ENCODE results near the gene NCOR2. TPM values are rescaled to one million over a fixed set of nuclear protein-coding genes. Genes with fewer than 3 reads are reported as not detected.

Gene NCOR2
- total RNA-seq, 1 donor from 2014 or later = 134 TPM

- H3K4me1 ChIP-seq = peaks cover 0 to 6% of the 10 kb centered on the region in 2 donors
- H3K9me3 ChIP-seq = no peaks in the 10 kb centered on the region
- intact Hi-C loops (cut with DNase I) = no loop called here
- no peak for DNase-seq (ENCODE audit: low spot score in 2 of 2)
- H3K4me3 ChIP-seq = no peak overlapping the region
- H3K27me3 ChIP-seq = no peaks in the 10 kb centered on the region
- no peak overlapping the region for H3K27ac ChIP-seq
- H3K36me3 ChIP-seq = no peaks in the 10 kb centered on the region
- no peak for TF ChIP-seq CTCF (IDR thresholded peaks at IDR 0.05)
These were observed 16.4 kb upstream of the NCOR2 start for GRCh38 chr12:124583854-124584253.

DNA sequence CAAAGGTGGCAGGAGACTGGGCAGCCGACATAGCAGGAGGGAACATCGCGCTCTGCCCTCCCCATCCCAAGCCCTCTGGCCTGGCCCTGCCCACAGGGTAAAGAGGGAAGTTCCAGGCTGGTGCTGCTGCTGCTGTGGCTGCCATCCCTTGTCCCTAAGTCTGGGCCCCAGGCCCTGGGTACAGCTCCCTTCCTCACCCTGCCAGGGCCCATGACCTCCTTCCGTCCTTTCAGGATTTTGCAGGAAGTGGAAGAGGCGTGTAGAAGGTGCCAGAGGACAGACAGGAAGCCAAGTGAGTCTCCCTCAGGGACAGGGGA lies 14.7 kb upstream of the NCOR2 start:
- intact Hi-C loops (cut with DNase I) = no loop called here
- TF ChIP-seq CTCF (IDR thresholded peaks at IDR 0.05) = no peak
- DNase-seq (ENCODE audit: low spot score in 2 of 2) = no peak
- no peaks in the 10 kb centered on the region for H3K27me3 ChIP-seq
- H3K9me3 ChIP-seq = no peaks in the 10 kb centered on the region
- no peaks in the 10 kb centered on the region for H3K36me3 ChIP-seq
- no peak overlapping the region for H3K27ac ChIP-seq
- H3K4me3 ChIP-seq = no peak overlapping the region
- H3K4me1 ChIP-seq = peaks cover 0 to 6% of the 10 kb centered on the region in 2 donors

- intact Hi-C loops (cut with DNase I) = no loop called here
- H3K4me1 ChIP-seq = peaks cover 0 to 6% of the 10 kb centered on the region in 2 donors
- no peak overlapping the region for H3K4me3 ChIP-seq
- H3K27ac ChIP-seq = no peak overlapping the region
- DNase-seq (ENCODE audit: low spot score in 2 of 2) = no peak
- TF ChIP-seq CTCF (IDR thresholded peaks at IDR 0.05) = no peak
- H3K9me3 ChIP-seq = peaks cover 0 to 4% of the 10 kb centered on the region in 2 donors
- no peaks in the 10 kb centered on the region for H3K27me3 ChIP-seq
- no peaks in the 10 kb centered on the region for H3K36me3 ChIP-seq
These were observed 14.1 kb upstream of the NCOR2 start for GRCh38 chr12:124581307-124582107.

DNA sequence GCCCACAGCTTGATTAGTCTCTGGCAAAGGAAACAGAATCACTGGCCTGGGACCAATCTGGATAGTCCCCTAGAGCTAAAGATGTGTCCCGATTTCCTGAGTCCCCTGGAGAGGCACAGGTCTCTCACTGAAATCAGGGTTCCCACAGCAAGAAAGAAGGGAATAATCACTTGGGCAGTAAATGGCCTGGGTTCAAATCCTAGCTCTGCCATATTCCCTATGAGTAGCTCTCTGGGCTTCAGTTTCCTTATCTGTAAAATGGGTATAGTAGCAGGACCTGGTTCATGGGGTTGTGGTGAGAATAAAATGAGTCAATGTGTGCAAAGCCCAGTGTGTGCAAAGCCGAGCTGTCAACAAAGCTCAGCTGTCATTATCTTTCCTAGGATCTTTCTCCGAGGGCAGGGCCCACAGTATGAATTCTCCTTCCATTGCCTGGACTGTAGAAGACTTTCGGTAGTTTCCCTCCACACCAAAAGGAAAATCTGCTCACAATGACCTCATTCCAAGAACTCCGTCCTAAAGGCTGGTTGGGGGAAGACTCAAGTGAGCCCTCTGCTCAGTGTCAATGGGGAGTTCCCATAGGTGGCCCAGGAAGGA lies 12.6 kb upstream of the NCOR2 start:
- Histone ChIP-seq H3K4me1 (peaks cover 0 to 6% of the 10 kb centered on the region in 2 donors), H3K9me3 (peaks cover 0 to 4% of the 10 kb centered on the region in 2 donors), H3K36me3 (no peaks in the 10 kb centered on the region), H3K4me3 (no peak overlapping the region), H3K27ac (no peak overlapping the region), H3K27me3 (no peaks in the 10 kb centered on the region)
- no peak for TF ChIP-seq CTCF (IDR thresholded peaks at IDR 0.05)
- intact Hi-C loops (cut with DNase I) = no loop called here
- no peak for DNase-seq (ENCODE audit: low spot score in 2 of 2)

DNA sequence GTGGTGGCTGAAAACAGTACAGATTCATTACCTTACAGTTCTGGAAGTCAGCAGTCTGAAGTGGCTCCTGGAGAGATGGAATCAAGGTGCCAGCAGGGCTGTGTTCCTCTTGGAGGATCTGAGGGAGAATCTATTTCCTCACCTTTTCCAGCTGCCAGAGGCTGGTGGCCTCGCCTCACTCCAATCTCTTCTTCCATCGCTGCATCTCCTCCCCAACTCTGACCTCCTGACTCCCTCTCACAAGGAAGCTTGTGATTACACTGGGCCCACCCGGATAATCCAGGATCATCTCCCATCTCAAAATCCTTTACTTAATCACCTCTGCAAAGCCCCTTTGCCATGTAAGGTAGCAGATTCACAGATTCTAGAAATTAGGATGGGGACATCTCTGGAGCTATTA lies 11.4 kb upstream of the NCOR2 start:
- Histone ChIP-seq H3K4me3 (no peak overlapping the region), H3K9me3 (peaks cover 0 to 4% of the 10 kb centered on the region in 2 donors), H3K4me1 (peaks cover 0 to 6% of the 10 kb centered on the region in 2 donors), H3K27me3 (no peaks in the 10 kb centered on the region), H3K36me3 (no peaks in the 10 kb centered on the region), H3K27ac (no peak overlapping the region)
- no peak for TF ChIP-seq CTCF (IDR thresholded peaks at IDR 0.05)
- no peak for DNase-seq (ENCODE audit: low spot score in 2 of 2)
- intact Hi-C loops (cut with DNase I) = no loop called here

Measured in ascending aorta (tissue), 2 donors.